ENCODE results near the gene MEF2C. TPM values are rescaled to one million over a fixed set of nuclear protein-coding genes. Genes with fewer than 3 reads are reported as not detected.

MEF2C gene
- total and polyA plus RNA-seq, 7 donors, result 2.8 to 51.4 (median 32.1) TPM

DNA sequence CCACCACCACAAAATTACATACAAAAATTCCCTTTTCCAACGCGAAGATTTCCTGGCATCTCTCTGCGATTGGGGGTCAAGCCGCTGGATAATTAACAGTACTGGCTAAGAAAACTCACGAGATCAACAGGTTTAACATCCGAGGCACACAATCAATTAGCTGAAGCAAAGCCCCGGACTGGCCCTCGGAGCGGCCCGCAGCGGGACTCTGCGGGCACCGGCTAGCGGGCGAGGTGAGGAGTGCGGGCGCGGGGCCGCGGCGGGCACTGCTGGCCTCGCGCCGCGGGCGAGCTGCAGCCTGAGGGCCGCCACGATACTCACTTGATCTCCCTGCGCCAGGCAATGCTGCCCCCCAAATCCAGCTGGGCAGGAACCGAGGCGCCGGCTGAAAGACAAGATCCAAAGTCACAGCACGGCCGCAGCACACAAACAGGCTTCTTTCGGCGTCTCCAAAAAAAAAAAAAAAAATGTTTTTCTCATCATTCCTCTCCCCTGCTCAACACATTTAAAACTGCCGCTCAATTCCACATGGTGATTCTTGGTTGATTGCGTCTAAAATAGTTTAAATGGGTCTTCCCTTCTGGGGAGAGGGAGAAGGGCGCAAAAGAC lies 210.2 kb downstream of the MEF2C start:
- H3K4me1 ChIP-seq, result peaks cover 0 to 23% (median 21%) of the 10 kb centered on the region in 4 donors
- H3K27me3 ChIP-seq, result peaks cover 51 to 100% (median 85%) of the 10 kb centered on the region in 3 donors
- no peaks in the 10 kb centered on the region for H3K36me3 ChIP-seq
- peaks cover 0 to 3% (median 0%) of the 10 kb centered on the region in 4 donors for H3K9me3 ChIP-seq
- H3K27ac ChIP-seq, result peak overlapping the region in 1 of 4 donors; percentile 22
- no peak for DNase-seq
- peak overlapping the region in 3 of 4 donors; percentile 20 to 26 (median 25) for H3K4me3 ChIP-seq
- TF ChIP-seq POLR2AphosphoS5 (IDR thresholded peaks at IDR 0.05) (no peak), EP300 (IDR thresholded peaks at IDR 0.05) (no peak), CTCF (IDR thresholded peaks at IDR 0.05) (no peak), POLR2A (IDR thresholded peaks at IDR 0.05) (no peak)
- 10 to 12% methylated on average over 39 of the region's 39 CpGs for WGBS, 2 donors
- intact Hi-C loops (cut with DNase I), result no loop called here

- Histone ChIP-seq H3K27me3 (peaks cover 52 to 100% (median 85%) of the 10 kb centered on the region in 3 donors), H3K27ac (peak overlapping the region in 1 of 4 donors; percentile 22), H3K36me3 (no peaks in the 10 kb centered on the region), H3K4me3 (peak overlapping the region in 3 of 4 donors; percentile 20 to 26 (median 25)), H3K9me3 (peaks cover 0 to 3% (median 0%) of the 10 kb centered on the region in 4 donors), H3K4me1 (peaks cover 0 to 31% (median 26%) of the 10 kb centered on the region in 4 donors)
- TF ChIP-seq EP300 (IDR thresholded peaks at IDR 0.05), result no peak
- TF ChIP-seq POLR2AphosphoS5 (IDR thresholded peaks at IDR 0.05), result no peak
- TF ChIP-seq CTCF (IDR thresholded peaks at IDR 0.05), result no peak
- no peak for TF ChIP-seq POLR2A (IDR thresholded peaks at IDR 0.05)
- intact Hi-C loops (cut with DNase I), result no loop called here
- no peak for DNase-seq
- 13 to 28% methylated on average over 25 of the region's 25 CpGs for WGBS, 2 donors
These were observed 211.2 kb downstream of the MEF2C start for GRCh38 chr5:88671505-88672499.

- H3K27ac ChIP-seq, result no peak overlapping the region
- intact Hi-C loops (cut with DNase I), result no loop called here
These were observed 211.9 kb downstream of the MEF2C start for GRCh38 chr5:88671106-88671504.

GRCh38 chr5:88670461-88670860 lies 212.5 kb downstream of the MEF2C start:
- Histone ChIP-seq H3K27ac (no peak overlapping the region), H3K36me3 (no peaks in the 10 kb centered on the region), H3K4me3 (no peak overlapping the region), H3K4me1 (peaks cover 0 to 29% (median 21%) of the 10 kb centered on the region in 4 donors), H3K9me3 (no peaks in the 10 kb centered on the region), H3K27me3 (peaks cover 48 to 100% (median 86%) of the 10 kb centered on the region in 3 donors)
- TF ChIP-seq CTCF (IDR thresholded peaks at IDR 0.05) (no peak), POLR2A (IDR thresholded peaks at IDR 0.05) (no peak), POLR2AphosphoS5 (IDR thresholded peaks at IDR 0.05) (no peak)
- no peak for DNase-seq
- intact Hi-C loops (cut with DNase I), result no loop called here
- WGBS, 2 donors, result 61 to 73% methylated on average over 1 of the region's 1 CpG

More at GRCh38 chr5:88671106-88671504, 211.9 kb downstream of the MEF2C start:
- whole genome bisulfite sequencing, 2 donors, result 10 to 51% methylated on average over 1 of the region's 1 CpG
- no peak for TF ChIP-seq POLR2AphosphoS5 (IDR thresholded peaks at IDR 0.05)
- no peak for TF ChIP-seq EP300 (IDR thresholded peaks at IDR 0.05)
- no peak for TF ChIP-seq CTCF (IDR thresholded peaks at IDR 0.05)
- TF ChIP-seq POLR2A (IDR thresholded peaks at IDR 0.05), result no peak
- H3K4me1 ChIP-seq, result peaks cover 0 to 35% (median 27%) of the 10 kb centered on the region in 4 donors
- peaks cover 47 to 100% (median 86%) of the 10 kb centered on the region in 3 donors for H3K27me3 ChIP-seq
- H3K4me3 ChIP-seq, result peak overlapping the region in 1 of 4 donors; percentile 25
- no peaks in the 10 kb centered on the region for H3K36me3 ChIP-seq
- DNase-seq, result no peak
- H3K9me3 ChIP-seq, result no peaks in the 10 kb centered on the region

All from sigmoid colon (tissue), 7 donors.